ENCODE data around the gene RPL10. TPM values are rescaled to one million over a fixed set of nuclear protein-coding genes. Genes with fewer than 3 reads are reported as not detected.

Gene RPL10
- total RNA-seq, 1 experiment from 2014 or later, result 2,445 TPM

GRCh38 chrX:154403858-154404257, 5.7 kb downstream of the RPL10 start:
- H3K27me3 ChIP-seq (replicated peaks; ENCODE audit: insufficient read depth, low read depth, low read length, poor library complexity), result no peaks in the 10 kb centered on the region
- ChIA-PET CTCF (no interaction called here), POLR2A (ENCODE audit: low non-redundant PET) (interaction anchor here (0.7 kb wide), 1 partner anchor 352 kb away, joined by 10 read pairs; no protein-coding TSS in a partner anchor)
- DNase-seq (ENCODE audit: low spot score), result no peak
- no TSS peak for BruUV-seq (replicated peaks)
- H3K9me3 ChIP-seq (ENCODE audit: low read depth, low read length, poor library complexity, severe bottlenecking), result no peaks in the 10 kb centered on the region
- H3K27ac ChIP-seq (ENCODE audit: low read depth, low read length, poor library complexity, severe bottlenecking), result no peak overlapping the region
- no peak for TF ChIP-seq EZH2 (IDR thresholded peaks at IDR 0.05; ENCODE audit: borderline replicate concordance, low read depth, low read length, poor library complexity, severe bottlenecking)
- H3K4me3 ChIP-seq (ENCODE audit: low read depth, low read length, poor library complexity, severe bottlenecking), result no peak overlapping the region
- peaks cover 24% of the 10 kb centered on the region for H3K36me3 ChIP-seq (ENCODE audit: insufficient read depth, low read length, poor library complexity, severe bottlenecking)
- intact Hi-C loops (cut with micrococcal nuclease; ENCODE audit: unreplicated experiment), result no loop called here
- H3K4me1 ChIP-seq (ENCODE audit: insufficient read depth, low read length, poor library complexity, severe bottlenecking), result no peaks in the 10 kb centered on the region

- Histone ChIP-seq H3K4me1 (ENCODE audit: insufficient read depth, low read length, poor library complexity, severe bottlenecking) (no peaks in the 10 kb centered on the region), H3K9me3 (ENCODE audit: low read depth, low read length, poor library complexity, severe bottlenecking) (no peaks in the 10 kb centered on the region), H3K27me3 (replicated peaks; ENCODE audit: insufficient read depth, low read depth, low read length, poor library complexity) (no peaks in the 10 kb centered on the region), H3K27ac (ENCODE audit: low read depth, low read length, poor library complexity, severe bottlenecking) (no peak overlapping the region), H3K4me3 (ENCODE audit: low read depth, low read length, poor library complexity, severe bottlenecking) (no peak overlapping the region), H3K36me3 (ENCODE audit: insufficient read depth, low read length, poor library complexity, severe bottlenecking) (peaks cover 15% of the 10 kb centered on the region)
- no peak for DNase-seq (ENCODE audit: low spot score)
- no TSS peak for BruUV-seq (replicated peaks)
- ChIA-PET CTCF (no interaction called here), POLR2A (ENCODE audit: low non-redundant PET) (no interaction called here)
- TF ChIP-seq EZH2 (IDR thresholded peaks at IDR 0.05; ENCODE audit: borderline replicate concordance, low read depth, low read length, poor library complexity, severe bottlenecking) (no peak), CTCF (conservative IDR thresholded peaks at IDR 0.05; ENCODE audit: low read depth, low read length) (no peak)
- intact Hi-C loops (cut with micrococcal nuclease; ENCODE audit: unreplicated experiment), result no loop called here
Observed at GRCh38 chrX:154404625-154405192, 6.5 kb downstream of the RPL10 start.

GRCh38 chrX:154408659-154409221, 10.6 kb downstream of the RPL10 start:
- no peak for DNase-seq (ENCODE audit: low spot score)
- ChIA-PET POLR2A (ENCODE audit: low non-redundant PET) (no interaction called here), CTCF (no interaction called here)
- BruUV-seq (replicated peaks), result no TSS peak
- Histone ChIP-seq H3K27me3 (replicated peaks; ENCODE audit: insufficient read depth, low read depth, low read length, poor library complexity) (no peaks in the 10 kb centered on the region), H3K36me3 (ENCODE audit: insufficient read depth, low read length, poor library complexity, severe bottlenecking) (no peaks in the 10 kb centered on the region), H3K4me3 (ENCODE audit: low read depth, low read length, poor library complexity, severe bottlenecking) (no peak overlapping the region), H3K27ac (ENCODE audit: low read depth, low read length, poor library complexity, severe bottlenecking) (no peak overlapping the region), H3K9me3 (ENCODE audit: low read depth, low read length, poor library complexity, severe bottlenecking) (no peaks in the 10 kb centered on the region), H3K4me1 (ENCODE audit: insufficient read depth, low read length, poor library complexity, severe bottlenecking) (no peaks in the 10 kb centered on the region)
- intact Hi-C loops (cut with micrococcal nuclease; ENCODE audit: unreplicated experiment), result no loop called here
- TF ChIP-seq EZH2 (IDR thresholded peaks at IDR 0.05; ENCODE audit: borderline replicate concordance, low read depth, low read length, poor library complexity, severe bottlenecking), result no peak
- TF ChIP-seq CTCF (conservative IDR thresholded peaks at IDR 0.05; ENCODE audit: low read depth, low read length), result no peak

Data from A673 (cell line).